HG03457 (cell line): ENCODE measurements around the gene PRKCE.
"Not testable (repeated sequence)": the region's sequence is repeated elsewhere in the genome, so short reads cannot be mapped to it uniquely, and the experiment has no call there.

Experiments used
- ATAC-seq: cut with Tn5 transposase; IDR thresholded peaks from one replicate; pipeline ENCODE4 v1.9.1; 2021; ENCODE audit warnings: moderate number of reproducible peaks; ENCODE audit not compliant: unreplicated experiment

The PRKCE gene

GRCh38 chr2:45856391-45857274 is 205.2 kb downstream of the PRKCE start:
- ATAC-seq, result no peak

GRCh38 chr2:45857275-45857609 is 205.8 kb downstream of the PRKCE start:
- ATAC-seq, result no peak

GRCh38 chr2:45857867-45858520 is 206.5 kb downstream of the PRKCE start:
- no peak for ATAC-seq

- not testable (repeated sequence) for ATAC-seq
These were observed 207.4 kb downstream of the PRKCE start for GRCh38 chr2:45858872-45859271.

- no peak for ATAC-seq
These were observed 208.2 kb downstream of the PRKCE start for GRCh38 chr2:45859682-45860081.

GRCh38 chr2:45860136-45861121 is 209.0 kb downstream of the PRKCE start:
- no peak for ATAC-seq

GRCh38 chr2:45862843-45863242 is 211.4 kb downstream of the PRKCE start:
- ATAC-seq, result no peak

- no peak for ATAC-seq
These were observed 212.6 kb downstream of the PRKCE start for GRCh38 chr2:45864121-45864520.

GRCh38 chr2:45867349-45867748 is 215.9 kb downstream of the PRKCE start:
- no peak for ATAC-seq

GRCh38 chr2:45867800-45868199 is 216.3 kb downstream of the PRKCE start:
- no peak for ATAC-seq

GRCh38 chr2:45869165-45869501 is 217.7 kb downstream of the PRKCE start:
- no peak for ATAC-seq

GRCh38 chr2:45871025-45871424 is 219.6 kb downstream of the PRKCE start:
- no peak for ATAC-seq

GRCh38 chr2:45871541-45871940 is 220.1 kb downstream of the PRKCE start:
- ATAC-seq, result no peak

- no peak for ATAC-seq
These were observed 220.7 kb downstream of the PRKCE start for GRCh38 chr2:45872211-45872610.

GRCh38 chr2:45874344-45874743 is 222.9 kb downstream of the PRKCE start:
- no peak for ATAC-seq

GRCh38 chr2:45876611-45877010 is 225.1 kb downstream of the PRKCE start:
- ATAC-seq, result no peak

- ATAC-seq, result no peak
These were observed 227.9 kb downstream of the PRKCE start for GRCh38 chr2:45879406-45879805.

- no peak for ATAC-seq
These were observed 228.5 kb downstream of the PRKCE start for GRCh38 chr2:45879936-45880335.

GRCh38 chr2:45881970-45882581 is 230.6 kb downstream of the PRKCE start:
- no peak for ATAC-seq

- no peak for ATAC-seq
These were observed 231.5 kb downstream of the PRKCE start for GRCh38 chr2:45882707-45883602.
